Activated CD4-positive, alpha-beta T cell treated with anti-CD3 and anti-CD28 coated beads, Interleukin-2, Interleukin-4, amounts not matched to agents 100 ng/mL and 50 ng/mL, durations not matched to agents 16 hours and 8 hours (primary cell): ENCODE results near the gene PDLIM1.

Experiments
- DNase-seq: peaks from one replicate; pipeline ENCODE4 v3.0.0-alpha.2; 2020; ENCODE audit warnings: low spot score

The PDLIM1 gene, protein sequence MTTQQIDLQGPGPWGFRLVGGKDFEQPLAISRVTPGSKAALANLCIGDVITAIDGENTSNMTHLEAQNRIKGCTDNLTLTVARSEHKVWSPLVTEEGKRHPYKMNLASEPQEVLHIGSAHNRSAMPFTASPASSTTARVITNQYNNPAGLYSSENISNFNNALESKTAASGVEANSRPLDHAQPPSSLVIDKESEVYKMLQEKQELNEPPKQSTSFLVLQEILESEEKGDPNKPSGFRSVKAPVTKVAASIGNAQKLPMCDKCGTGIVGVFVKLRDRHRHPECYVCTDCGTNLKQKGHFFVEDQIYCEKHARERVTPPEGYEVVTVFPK

DNA sequence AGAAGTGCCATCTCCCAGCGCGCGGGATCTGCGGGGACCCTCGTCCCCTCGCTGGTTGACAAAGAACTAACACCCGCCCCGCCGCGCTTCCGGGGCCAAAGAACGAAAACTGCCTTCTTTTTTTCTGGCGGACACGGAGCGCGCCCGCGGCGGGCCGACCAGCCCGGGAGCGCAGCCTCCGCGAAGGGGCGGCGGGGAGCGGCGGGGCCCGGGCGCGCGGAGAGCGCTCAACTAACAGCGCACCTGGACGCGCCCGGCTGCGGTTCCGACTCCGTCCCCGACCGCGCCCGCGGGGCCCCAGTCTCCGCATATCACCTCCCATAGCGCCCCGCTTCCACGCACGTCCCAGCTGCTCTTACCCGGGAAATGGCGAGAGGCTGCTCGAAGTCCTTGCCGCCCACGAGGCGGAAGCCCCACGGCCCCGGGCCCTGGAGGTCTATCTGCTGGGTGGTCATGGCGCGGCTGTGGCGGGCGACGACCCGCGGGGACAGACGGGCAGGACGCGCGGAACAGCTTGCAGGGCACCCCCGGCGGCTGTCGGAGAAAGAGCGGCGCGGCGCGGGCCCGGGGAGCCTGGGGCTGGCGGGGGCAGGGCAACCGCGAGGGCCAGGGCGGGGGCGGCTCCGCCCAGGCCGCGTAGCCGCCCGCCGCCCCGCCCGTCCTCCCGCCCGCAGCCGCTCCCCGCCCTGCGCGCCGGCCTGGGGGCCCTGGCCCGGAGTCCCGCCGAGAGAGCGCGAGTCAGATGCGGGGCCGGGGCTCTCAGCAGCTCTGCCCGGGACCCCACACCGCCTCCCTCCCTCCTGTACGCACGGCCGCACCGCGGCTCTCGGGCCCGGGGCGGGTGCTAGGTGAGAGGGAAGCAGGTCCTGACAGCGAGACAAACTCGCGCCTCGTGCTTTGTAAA, at the start of gene PDLIM1:
Gene PDLIM1, minus strand, starts transcription at position 543 of the 904 bp plus-strand sequence. Its CDS starts 88 bp downstream, at position 455.
- DNase-seq: peak; percentile 9

DNA sequence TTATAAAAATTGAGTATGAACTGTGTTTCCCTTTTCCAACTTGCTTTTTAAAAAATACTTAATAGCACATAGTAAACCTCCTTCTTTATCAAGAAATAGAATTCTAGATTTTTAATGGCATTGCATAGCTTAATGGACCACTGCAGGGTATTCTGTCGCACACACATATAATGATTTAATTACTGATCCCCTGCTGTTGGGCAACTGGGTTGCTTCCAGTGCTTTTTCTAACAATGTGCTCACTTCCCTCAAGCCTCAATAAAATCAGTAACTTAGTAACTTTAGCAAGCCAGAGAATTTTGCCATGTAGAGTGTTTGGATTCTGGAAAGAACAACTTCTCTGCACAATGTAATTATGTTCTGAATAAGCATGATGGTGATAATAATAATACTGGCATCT, 49.1 kb upstream of the PDLIM1 start:
- DNase-seq: no peak

DNA sequence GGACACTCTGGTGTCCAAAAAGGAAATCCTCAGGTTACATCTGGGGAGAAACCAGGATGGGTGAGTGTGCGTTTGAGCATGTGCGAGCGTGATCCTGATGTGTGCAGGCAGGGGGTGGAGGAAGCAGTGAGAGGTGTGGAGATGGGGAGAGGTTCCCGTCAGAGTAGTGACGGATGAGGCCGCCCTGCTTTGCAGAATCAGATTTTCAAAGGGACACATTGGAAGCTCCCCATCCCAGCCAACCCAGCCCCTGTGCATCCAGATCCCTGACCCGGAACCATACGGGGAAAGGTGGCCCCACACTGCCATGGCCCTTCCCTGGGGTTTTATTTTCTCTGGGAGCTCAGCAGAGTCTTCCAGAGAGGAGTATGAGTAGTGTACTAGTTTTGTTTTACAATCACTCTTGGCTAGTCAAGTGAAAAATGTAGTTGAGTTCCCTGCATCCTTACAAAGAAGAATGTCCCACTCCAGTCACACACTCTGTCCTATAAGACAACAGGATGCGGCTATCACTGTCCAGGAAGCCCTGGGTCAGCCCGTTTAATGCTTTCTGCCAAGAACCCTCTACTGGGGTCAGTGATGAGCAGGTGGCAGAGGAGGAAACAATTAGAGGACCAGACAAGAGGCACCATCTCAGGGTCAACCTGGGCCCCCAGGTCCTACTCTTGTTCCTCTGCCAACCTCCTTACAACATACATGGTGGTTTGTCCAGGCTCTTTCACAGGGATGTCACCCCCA, 46.8 kb upstream of the PDLIM1 start:
- DNase-seq: no peak

DNA sequence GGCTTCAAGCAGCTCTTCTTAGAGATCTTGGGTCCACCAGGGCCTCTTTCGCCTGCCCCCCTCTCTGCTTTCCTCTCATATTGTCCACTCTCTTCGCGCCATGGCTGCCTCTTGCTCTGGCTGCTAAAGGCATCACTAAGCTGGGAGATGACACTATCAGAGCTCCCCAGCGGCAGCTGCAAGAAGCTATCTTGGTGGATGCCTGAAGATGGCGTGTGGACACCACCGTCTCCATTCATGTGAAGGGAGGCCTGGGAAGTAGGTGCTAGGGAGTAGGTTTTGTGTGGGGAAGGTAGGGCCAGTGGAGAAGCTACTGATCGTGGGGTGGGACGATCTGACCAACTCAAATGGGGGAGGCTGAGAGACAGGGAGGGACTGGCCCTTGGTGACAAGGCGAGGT, 45.9 kb upstream of the PDLIM1 start:
- DNase-seq: no peak

DNA sequence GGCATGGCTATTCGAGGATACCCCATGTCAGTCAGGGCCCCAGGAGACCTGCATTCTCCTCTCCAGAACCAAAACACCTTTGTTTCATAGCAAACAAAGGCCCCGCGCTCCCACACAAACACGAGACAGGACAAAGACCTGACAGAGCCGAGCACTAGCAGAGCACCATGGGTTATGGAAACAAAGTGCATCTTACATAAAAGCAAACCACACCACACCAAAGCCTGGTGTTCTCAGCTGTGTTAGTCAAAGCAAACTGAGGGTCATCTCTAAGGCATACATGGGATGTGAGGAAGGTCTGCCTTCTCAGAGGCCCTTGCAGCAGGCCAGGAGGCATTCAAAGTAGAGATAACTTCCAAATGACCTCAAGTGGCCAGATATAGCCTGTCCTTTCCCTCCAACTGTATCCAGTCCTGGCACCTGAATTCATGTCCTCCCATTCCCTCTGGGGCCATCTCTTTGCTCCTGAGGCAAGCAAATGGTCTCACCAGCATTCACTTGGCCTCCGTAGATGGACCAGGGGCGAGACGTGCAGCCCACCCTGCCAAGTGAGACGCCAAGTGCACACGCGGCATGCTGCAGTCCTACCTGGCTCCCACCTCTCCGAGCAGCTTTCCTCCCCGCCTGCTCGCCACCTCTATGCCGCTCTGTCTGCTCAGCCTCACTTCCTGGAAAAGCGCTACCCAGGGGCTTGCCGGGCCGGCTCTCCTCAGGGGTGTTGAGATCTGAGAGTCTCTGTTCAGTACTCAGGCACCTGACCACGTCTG, 45.3 kb upstream of the PDLIM1 start:
- no peak for DNase-seq

DNA sequence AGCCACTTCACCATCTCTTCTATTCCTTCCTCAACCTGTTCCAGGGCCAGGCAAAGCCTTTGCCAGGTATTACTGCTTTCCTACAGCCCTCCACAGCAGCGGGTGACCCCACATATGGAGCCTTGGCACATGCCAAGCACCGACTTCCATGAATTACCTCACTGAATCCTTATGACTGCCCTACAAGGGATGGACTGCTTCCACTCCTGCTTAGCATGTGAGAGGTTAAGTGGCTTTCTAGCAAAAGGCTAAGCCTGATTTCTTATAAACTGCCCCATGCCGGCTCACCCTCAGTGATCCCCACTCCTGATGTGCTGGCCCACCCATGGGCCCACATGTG, 44.0 kb upstream of the PDLIM1 start:
- no peak for DNase-seq

DNA sequence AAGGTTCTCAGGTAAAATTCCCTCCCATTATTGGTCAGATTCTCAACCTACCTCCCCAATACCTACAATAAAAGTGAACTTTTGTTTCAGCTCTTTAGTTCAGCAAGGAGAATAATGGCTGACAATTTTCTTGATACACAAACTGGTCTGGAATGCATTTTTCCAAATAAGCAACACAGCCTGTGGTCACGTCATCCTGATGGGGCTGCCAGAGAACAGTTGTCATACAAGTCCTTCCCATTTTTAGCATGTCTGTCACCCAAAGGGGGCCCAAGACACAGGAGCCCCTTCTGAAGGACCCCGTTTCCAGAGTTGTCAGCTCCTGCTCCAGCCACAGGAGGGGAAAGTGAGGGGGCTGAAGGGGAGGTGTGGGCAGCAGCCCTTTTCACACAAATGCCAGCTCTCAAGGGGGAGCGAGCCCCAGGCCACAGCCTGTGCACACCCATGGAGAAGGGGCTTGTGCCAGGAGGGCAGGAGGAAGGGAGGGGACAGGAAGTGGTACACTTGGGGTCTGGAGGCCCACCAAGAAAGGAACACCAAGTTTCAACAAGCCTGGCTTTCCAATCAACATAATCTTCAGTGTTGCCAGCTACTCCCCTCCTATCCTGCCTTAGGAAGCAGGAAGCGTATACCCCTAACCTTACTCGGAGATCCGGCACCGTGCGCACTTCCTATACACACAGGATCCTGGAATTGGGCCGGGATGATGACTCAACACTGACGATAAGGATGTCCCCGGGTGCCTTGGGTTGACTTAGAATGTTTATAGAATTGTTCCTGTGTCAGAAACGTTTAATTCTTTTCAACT, 43.4 kb upstream of the PDLIM1 start:
- no peak for DNase-seq

DNA sequence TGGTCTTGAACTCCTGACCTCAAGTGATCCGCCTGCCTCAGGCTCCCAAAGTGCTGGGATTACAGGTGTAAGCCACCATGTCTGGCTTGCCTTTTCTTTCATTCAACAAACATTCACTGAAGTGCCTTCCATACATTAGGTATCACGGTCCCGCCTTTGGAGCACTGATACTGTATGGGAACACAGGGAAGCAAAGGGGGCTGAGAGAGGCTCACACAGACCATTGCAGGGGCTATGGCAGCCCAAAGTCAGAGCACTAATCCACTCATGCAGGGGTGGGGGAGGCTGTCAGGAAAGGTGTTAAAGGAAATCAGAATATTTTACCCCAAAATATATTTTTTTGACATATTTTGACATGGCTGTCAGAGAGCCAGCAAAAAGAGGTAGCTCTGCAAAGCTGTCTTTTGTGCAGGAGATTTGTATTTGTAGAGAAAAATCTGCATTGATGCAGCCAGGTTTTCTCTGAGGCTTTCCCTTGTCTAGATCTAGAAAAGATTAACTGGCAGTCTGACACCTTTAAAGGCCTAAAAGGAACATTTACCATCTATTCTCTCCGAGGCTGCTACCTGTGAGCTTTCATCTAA, 42.0 kb upstream of the PDLIM1 start:
- no peak for DNase-seq

DNA sequence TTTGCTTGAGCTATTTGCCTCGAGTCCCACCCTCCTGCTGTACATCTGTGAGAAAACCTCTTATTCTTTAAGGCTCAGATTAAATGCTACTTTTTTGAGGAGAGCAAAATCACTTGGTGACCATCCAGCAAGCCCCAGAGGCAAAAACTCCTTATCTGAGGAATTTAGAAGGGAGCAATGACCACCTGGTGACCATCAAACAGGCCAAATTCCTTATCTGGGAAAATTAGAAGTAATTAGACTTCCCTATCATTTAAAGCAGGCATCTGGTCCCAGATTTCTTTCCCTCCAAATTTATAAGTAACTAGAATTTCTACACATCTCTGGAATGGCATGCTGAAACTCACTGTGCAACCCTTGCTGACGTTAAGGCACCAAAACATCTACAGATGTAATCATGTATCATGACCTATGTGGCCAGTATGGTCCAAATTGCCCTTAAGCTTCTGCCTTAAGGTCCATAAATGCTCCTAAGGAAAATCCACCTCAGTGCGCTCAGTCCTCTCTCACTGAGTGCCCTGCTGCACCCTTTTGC, 40.9 kb upstream of the PDLIM1 start:
- DNase-seq: no peak

DNA sequence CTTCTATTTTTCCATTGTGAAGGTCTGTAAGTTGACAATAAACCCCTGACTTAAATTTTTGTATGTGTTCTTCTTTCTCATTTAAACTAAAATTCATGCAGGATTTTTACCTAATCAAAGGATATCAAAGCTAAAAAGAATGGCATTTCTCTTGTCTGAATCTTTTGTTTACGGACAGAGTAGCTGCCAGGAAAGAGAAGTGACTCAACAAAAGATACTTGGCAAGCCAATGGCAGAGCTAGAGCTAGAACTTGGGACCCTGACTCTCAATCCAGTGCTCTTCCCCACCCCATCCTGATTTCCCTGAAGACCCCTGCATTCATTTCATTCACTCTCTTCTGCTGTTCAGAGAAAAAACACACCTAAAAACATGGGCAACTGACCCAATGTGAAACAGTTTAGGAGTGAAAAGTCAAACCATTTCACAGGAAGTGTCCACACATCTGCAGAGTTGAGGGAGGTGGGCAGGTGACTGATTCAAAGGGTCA, 40.2 kb upstream of the PDLIM1 start:
- DNase-seq: no peak

DNA sequence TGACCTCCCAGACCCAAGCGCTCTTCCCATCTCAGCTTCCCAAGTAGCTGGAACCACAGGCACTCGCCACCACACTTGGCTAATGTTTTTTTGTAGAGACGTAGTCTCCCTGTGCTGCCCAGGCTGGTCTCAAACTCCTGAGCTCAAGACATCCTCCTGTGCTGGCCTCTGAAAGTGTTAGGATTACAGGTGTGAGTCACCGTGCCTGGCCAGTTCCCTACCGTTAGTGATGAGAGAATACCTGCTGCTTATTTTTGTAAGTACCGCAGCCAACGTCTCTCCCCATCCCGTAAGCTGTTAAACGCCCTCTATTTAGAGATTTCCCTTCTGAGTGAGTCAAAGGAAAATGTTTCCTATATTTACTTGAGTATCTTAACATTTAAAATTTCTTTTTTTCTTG, 38.5 kb upstream of the PDLIM1 start:
- DNase-seq: no peak

DNA sequence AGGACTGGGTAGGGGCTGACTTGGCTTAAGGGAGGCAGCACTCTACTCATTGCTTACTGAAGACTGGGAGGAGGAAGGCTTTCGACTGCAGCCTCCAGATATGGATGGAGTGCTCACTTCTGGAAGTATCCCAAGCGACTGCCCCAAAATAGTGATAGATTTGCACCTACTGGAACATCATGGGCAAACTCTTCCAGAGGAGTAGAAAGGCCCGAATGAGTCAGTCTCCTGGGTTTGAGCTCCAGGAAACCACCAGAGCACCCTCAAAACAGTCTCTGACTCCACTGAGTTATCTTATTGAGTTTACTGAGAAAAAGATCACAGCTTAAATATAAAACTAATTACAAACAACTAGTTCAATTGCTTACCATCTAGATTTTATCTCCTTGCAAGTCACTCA, 37.2 kb upstream of the PDLIM1 start:
- no peak for DNase-seq

DNA sequence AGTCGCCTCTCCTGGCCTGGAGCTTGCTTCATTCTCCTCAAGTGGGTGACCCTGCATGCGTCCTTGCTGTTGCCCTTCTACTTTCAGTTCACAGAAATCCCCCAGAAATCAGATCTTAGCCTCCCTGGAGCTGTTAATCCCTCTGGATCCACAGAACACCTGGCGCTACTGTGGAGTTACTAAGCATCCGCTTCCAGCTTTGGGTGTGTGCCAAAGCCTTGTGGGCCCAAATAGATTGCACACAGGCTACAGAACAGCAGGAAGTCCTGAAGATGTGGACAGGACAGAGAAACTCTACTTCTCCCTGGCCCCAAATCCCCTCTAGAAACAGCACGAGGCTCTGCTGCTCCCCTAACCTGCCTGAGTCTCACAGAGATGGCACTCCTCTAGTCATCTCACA, 36.6 kb upstream of the PDLIM1 start:
- no peak for DNase-seq

DNA sequence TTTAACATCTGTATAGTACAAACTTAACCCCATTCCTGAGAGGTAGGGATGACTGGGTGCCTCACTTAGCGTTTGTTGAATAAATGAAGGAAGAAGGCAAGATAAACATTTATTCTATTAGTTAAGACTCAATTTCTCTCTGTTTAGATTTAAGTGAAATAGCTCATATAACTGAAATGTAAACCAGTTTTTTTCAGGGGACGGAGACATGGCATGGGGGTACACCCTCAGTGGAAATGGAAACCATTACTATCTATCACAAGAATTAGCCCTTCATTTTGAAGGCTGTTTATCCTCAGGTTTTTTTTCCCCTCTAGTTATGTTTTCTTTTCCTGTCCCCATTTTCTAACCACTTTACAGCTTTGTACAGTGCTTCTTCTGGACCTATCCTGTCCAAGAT, 35.6 kb upstream of the PDLIM1 start:
- no peak for DNase-seq

DNA sequence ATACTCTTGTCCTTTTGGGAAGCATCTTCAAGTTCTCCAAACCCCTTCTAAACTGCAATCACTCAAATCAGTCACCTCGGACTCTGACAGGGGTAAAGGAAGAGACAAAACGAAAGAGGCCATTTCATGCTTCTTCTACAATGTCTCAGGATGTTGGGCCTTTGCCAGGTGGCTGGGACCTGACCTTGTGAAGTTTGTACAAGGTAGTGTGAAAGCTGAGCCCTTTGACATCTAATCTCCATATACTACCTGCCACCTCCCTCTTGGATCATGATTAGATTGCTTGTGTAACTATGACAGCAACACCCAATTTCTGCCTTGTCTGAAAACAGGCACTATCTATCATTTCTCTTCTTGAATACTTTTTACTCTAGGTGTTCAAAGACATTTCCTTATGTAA, 35.1 kb upstream of the PDLIM1 start:
- no peak for DNase-seq

DNA sequence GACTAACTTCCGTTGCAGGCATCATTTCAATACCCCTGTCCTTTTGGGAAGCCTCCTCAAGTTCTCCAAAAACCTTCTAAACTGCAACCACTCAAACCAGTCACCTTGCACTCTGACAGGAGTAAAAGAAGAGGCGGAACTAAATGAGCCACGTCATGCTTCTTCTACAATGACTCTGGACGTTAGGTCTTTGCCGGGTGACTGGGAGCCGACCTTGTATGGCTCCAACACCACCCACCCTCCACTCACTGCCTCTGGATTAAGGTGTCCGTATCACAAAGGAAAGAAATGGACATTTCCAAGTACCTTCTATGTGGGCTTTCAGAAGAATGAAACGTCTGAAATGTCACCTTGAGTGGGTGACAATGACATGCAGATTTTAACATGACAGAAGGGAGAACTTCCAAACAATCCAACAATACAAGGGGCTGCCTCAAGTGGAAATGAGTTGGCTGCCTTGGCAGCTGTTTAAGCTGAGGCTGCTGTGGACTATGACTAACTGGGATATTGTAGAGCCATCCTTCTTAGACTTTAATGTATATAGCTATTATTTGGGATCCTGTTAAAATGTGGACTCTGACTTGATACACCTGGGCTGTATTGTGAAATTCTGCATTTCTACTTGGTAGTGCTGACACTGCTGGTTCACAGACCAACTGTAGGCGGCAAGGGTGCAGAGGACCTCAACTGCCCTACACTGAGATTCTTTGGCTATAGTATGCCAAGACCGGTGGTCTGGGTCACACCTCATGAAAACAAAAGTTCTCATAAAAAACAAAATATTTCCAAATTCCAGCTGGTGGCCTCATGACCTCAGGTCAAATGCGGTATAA, 33.8 kb upstream of the PDLIM1 start:
- no peak for DNase-seq

DNA sequence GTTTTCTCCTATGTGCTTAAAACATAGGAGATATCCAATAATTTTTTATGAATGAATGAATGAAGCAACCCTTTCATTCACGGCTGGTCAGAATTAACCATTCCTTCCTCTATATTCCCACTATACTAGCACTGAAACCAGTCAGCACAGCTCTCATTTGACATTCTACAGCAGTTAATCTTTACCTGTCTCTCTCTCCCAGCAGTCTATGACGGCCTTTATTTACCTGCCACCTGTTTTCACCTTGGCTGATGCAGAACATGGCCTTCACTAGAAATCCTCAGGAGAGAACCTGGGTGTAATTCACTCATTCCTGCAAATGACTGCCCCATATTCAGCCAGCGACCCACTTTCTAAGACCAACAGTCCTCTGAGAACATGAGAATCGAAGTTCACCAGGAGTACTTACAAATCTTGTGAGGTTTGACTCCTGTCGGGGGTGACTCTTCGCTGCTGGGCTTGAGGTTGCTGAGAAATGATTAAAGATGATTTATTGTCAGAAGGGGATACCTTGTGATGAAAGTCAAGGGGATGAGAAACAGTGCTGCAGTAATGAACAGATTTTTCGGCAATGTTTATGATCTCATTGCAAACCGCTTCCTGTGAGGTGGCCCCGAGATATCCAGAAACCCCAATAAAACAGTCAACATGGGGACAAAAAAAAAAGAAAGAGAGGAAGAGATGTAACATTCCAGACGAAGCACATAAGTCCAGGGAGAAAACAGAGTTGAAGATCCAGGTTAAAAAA, 30.9 kb upstream of the PDLIM1 start:
- DNase-seq: no peak

DNA sequence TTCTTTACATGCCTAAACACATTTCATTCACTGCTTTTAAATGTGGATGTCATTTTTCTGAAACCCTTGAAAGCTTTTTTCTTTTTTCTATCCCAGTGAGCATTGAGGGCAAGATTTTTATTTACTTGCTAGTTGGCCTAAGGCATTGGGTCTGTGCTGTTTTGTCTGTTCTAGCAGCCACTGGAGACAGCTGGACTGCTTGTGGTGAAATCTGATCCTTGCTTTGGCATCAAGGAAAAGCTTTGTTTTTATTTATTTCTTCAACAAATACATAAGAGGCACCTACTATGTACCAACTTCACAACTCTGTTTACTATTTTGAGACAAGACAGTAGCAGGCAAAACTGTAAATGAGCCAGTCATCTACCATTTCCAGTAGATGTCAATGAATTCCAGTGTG, 28.4 kb upstream of the PDLIM1 start:
- no peak for DNase-seq

DNA sequence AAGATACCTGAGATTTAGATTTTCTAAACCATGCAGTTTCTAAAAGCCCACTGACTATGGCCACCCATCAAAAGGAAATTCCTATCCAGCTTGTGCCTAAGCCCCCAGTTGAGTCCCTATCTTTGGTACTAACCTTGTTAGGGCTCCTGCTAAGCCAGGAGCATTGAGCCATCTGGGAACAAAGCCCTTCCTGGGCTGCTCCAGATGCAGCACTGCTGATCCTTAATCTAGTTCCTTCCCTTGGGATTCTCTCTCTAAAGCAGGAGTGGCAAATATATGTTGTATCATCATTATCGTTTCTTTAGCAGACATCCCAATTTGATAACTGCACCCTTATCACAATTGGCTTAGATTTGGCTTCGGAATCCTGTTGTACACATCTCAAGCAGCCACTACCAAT, 24.7 kb upstream of the PDLIM1 start:
- no peak for DNase-seq
